IPS-20b (cell line): ENCODE measurements around the gene FILIP1L.

Source experiments
- H3K27ac ChIP-seq: one replicate; pipeline ENCODE4 v1.5.1; 2013; ENCODE audit warnings: low read length
- H3K27me3 ChIP-seq: 2 replicates; pipeline ENCODE4 v1.6.1; 2013; ENCODE audit warnings: mild to moderate bottlenecking, low read length, inconsistent platforms; ENCODE audit not compliant: insufficient read depth
- H3K36me3 ChIP-seq: 2 replicates; pipeline ENCODE4 v1.6.1; 2013; ENCODE audit warnings: low read depth, mild to moderate bottlenecking, inconsistent platforms, low read length, moderate library complexity; ENCODE audit not compliant: insufficient read depth
- H3K4me1 ChIP-seq: 2 replicates; pipeline ENCODE4 v1.6.1; 2013; ENCODE audit warnings: mild to moderate bottlenecking, control low read depth, inconsistent platforms, low read length, moderate library complexity; ENCODE audit not compliant: insufficient read depth
- H3K4me3 ChIP-seq: 2 replicates; pipeline ENCODE4 v1.5.1; 2013; ENCODE audit warnings: mild to moderate bottlenecking, low read length, inconsistent platforms
- H3K9ac ChIP-seq: 2 replicates; pipeline ENCODE4 v1.6.1; 2013; ENCODE audit warnings: low read depth, mild to moderate bottlenecking, inconsistent platforms, low read length, moderate library complexity
- H3K9me3 ChIP-seq: 2 replicates; pipeline ENCODE4 v1.6.1; 2013; ENCODE audit warnings: mild to moderate bottlenecking, low read depth, low read length, inconsistent platforms; ENCODE audit not compliant: insufficient read depth

The FILIP1L gene

GRCh38 chr3:100114413-100115030, at the start of gene FILIP1L:
Gene FILIP1L, minus strand, starts transcription at chr3:100114501.
- H3K27ac ChIP-seq: no peak within 1 kb of the TSS

GRCh38 chr3:100163787-100164186, 49.5 kb upstream of the FILIP1L start:
- Histone ChIP-seq H3K9ac (no peak overlapping the region), H3K4me3 (no peak overlapping the region), H3K36me3 (peaks cover 7% of the 10 kb centered on the region; the same call in 1 of the 2 replicates), H3K4me1 (no peaks in the 10 kb centered on the region), H3K9me3 (no peaks in the 10 kb centered on the region), H3K27ac (no peak overlapping the region), H3K27me3 (no peaks in the 10 kb centered on the region)

More at GRCh38 chr3:100114413-100115030, at the start of gene FILIP1L:
- Histone ChIP-seq H3K4me3 (no peak within 1 kb of the TSS), H3K36me3 (no peaks in the 10 kb centered on the region), H3K9ac (no peak within 1 kb of the TSS), H3K9me3 (no peaks in the 10 kb centered on the region), H3K4me1 (no peaks in the 10 kb centered on the region), H3K27me3 (no peaks in the 10 kb centered on the region)

- no peak overlapping the region for H3K27ac ChIP-seq
- no peak overlapping the region for H3K9ac ChIP-seq
- H3K36me3 ChIP-seq: no peaks in the 10 kb centered on the region
- H3K4me1 ChIP-seq: no peaks in the 10 kb centered on the region
- no peak overlapping the region for H3K4me3 ChIP-seq
- no peaks in the 10 kb centered on the region for H3K27me3 ChIP-seq
- H3K9me3 ChIP-seq: peaks cover 6% of the 10 kb centered on the region; the same call in 1 of the 2 replicates
These were observed 46.2 kb upstream of the FILIP1L start for GRCh38 chr3:100160521-100160920.

- peaks cover 15% of the 10 kb centered on the region for H3K9me3 ChIP-seq
- H3K4me3 ChIP-seq: no peak overlapping the region
- H3K27me3 ChIP-seq: no peaks in the 10 kb centered on the region
- H3K27ac ChIP-seq: no peak overlapping the region
- no peak overlapping the region for H3K9ac ChIP-seq
- no peaks in the 10 kb centered on the region for H3K4me1 ChIP-seq
- H3K36me3 ChIP-seq: no peaks in the 10 kb centered on the region
These were observed 45.2 kb upstream of the FILIP1L start for GRCh38 chr3:100159331-100160153.

GRCh38 chr3:100158918-100159330, 44.6 kb upstream of the FILIP1L start:
- no peaks in the 10 kb centered on the region for H3K27me3 ChIP-seq
- H3K4me3 ChIP-seq: no peak overlapping the region
- H3K27ac ChIP-seq: no peak overlapping the region
- no peaks in the 10 kb centered on the region for H3K4me1 ChIP-seq
- no peaks in the 10 kb centered on the region for H3K36me3 ChIP-seq
- peaks cover 15% of the 10 kb centered on the region for H3K9me3 ChIP-seq
- no peak overlapping the region for H3K9ac ChIP-seq

- H3K9me3 ChIP-seq: peaks cover 15% of the 10 kb centered on the region
- no peak overlapping the region for H3K9ac ChIP-seq
- H3K27me3 ChIP-seq: no peaks in the 10 kb centered on the region
- H3K36me3 ChIP-seq: no peaks in the 10 kb centered on the region
- H3K4me3 ChIP-seq: no peak overlapping the region
- no peaks in the 10 kb centered on the region for H3K4me1 ChIP-seq
- H3K27ac ChIP-seq: no peak overlapping the region
These were observed 43.4 kb upstream of the FILIP1L start for GRCh38 chr3:100157685-100158084.

GRCh38 chr3:100155590-100155989, 41.3 kb upstream of the FILIP1L start:
- Histone ChIP-seq H3K9me3 (peaks cover 15% of the 10 kb centered on the region), H3K36me3 (0 out of 2 replicates have a peak, but pooled peaks cover 3% of the 10 kb centered on the region), H3K4me1 (no peaks in the 10 kb centered on the region), H3K4me3 (no peak overlapping the region), H3K27me3 (no peaks in the 10 kb centered on the region), H3K9ac (no peak overlapping the region), H3K27ac (no peak overlapping the region)

GRCh38 chr3:100155128-100155527, 40.8 kb upstream of the FILIP1L start:
- Histone ChIP-seq H3K27ac (no peak overlapping the region), H3K27me3 (no peaks in the 10 kb centered on the region), H3K4me3 (no peak overlapping the region), H3K36me3 (0 out of 2 replicates have a peak, but pooled peaks cover 3% of the 10 kb centered on the region), H3K9me3 (peaks cover 15% of the 10 kb centered on the region), H3K9ac (no peak overlapping the region), H3K4me1 (no peaks in the 10 kb centered on the region)

GRCh38 chr3:100154171-100154570, 39.9 kb upstream of the FILIP1L start:
- no peak overlapping the region for H3K9ac ChIP-seq
- no peaks in the 10 kb centered on the region for H3K4me1 ChIP-seq
- H3K36me3 ChIP-seq: 0 out of 2 replicates have a peak, but pooled peaks cover 3% of the 10 kb centered on the region
- no peaks in the 10 kb centered on the region for H3K27me3 ChIP-seq
- H3K4me3 ChIP-seq: no peak overlapping the region
- no peak overlapping the region for H3K27ac ChIP-seq
- peaks cover 15% of the 10 kb centered on the region for H3K9me3 ChIP-seq

- H3K4me1 ChIP-seq: no peaks in the 10 kb centered on the region
- no peak overlapping the region for H3K4me3 ChIP-seq
- H3K9me3 ChIP-seq: peaks cover 15% of the 10 kb centered on the region
- H3K9ac ChIP-seq: no peak overlapping the region
- H3K27ac ChIP-seq: no peak overlapping the region
- H3K27me3 ChIP-seq: no peaks in the 10 kb centered on the region
- 0 out of 2 replicates have a peak, but pooled peaks cover 3% of the 10 kb centered on the region for H3K36me3 ChIP-seq
These were observed 36.9 kb upstream of the FILIP1L start for GRCh38 chr3:100151024-100151707.

- Histone ChIP-seq H3K27ac (no peak overlapping the region), H3K9ac (no peak overlapping the region), H3K4me1 (no peaks in the 10 kb centered on the region), H3K9me3 (peaks cover 9% of the 10 kb centered on the region), H3K36me3 (0 out of 2 replicates have a peak, but pooled peaks cover 3% of the 10 kb centered on the region), H3K4me3 (no peak overlapping the region), H3K27me3 (no peaks in the 10 kb centered on the region)
These were observed 36.2 kb upstream of the FILIP1L start for GRCh38 chr3:100150473-100150872.
